Fibroblast of the aortic adventitia (primary cell): ENCODE results near the gene MAP3K5. TPM values are rescaled to one million over a fixed set of nuclear protein-coding genes. Genes with fewer than 3 reads are reported as not detected.

ENCODE experiments used
- DNase-seq: peaks from one replicate; pipeline ENCODE4 v3.0.0-alpha.2; 2010; ENCODE audit warnings: low read depth
- H3K4me3 ChIP-seq: 2 replicates; pipeline ENCODE4 v1.5.1; 2011; ENCODE audit warnings: low read depth, mild to moderate bottlenecking, control low read depth, low read length, moderate library complexity
- total RNA-seq: library from RNA; depleted of rRNA; stranded (reverse); fragments of >200 nt; gene quantifications from 2 replicates; pipeline ENCODE4 v1.2.3, GENCODE V29; 2012; ENCODE audit warnings: low replicate concordance
- TF ChIP-seq, protein P1 (sequence below): IDR thresholded peaks from 2 replicates; pipeline ENCODE4 v1.5.1; 2011; ENCODE audit warnings: mild to moderate bottlenecking, low read length, control low read depth, inconsistent platforms; ENCODE audit not compliant: insufficient read depth

The MAP3K5 gene
- total RNA-seq, 1 donor, result 15.5 TPM

DNA sequence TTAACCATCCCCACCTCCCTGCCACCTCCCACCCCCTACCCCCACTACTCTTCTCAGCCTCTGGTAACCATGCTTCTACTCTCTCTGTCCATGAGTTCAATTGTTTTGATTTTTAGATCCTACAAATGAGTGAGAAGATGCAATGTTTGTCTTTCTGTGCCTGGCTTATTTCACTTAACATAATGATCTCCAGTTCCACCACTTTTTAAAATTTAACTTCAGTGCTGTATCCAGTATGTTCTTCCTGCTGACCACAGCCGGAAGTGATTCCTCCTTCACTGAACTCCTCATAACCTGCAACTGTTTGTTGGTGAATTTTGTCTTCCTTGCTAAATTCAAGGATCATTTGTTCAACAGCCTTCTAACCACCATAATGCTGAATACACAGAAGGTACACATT is 245.9 kb downstream of the MAP3K5 start:
- DNase-seq, result no peak
- TF ChIP-seq, protein P1, sequence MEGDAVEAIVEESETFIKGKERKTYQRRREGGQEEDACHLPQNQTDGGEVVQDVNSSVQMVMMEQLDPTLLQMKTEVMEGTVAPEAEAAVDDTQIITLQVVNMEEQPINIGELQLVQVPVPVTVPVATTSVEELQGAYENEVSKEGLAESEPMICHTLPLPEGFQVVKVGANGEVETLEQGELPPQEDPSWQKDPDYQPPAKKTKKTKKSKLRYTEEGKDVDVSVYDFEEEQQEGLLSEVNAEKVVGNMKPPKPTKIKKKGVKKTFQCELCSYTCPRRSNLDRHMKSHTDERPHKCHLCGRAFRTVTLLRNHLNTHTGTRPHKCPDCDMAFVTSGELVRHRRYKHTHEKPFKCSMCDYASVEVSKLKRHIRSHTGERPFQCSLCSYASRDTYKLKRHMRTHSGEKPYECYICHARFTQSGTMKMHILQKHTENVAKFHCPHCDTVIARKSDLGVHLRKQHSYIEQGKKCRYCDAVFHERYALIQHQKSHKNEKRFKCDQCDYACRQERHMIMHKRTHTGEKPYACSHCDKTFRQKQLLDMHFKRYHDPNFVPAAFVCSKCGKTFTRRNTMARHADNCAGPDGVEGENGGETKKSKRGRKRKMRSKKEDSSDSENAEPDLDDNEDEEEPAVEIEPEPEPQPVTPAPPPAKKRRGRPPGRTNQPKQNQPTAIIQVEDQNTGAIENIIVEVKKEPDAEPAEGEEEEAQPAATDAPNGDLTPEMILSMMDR, result no peak
- no peak overlapping the region for H3K4me3 ChIP-seq

DNA sequence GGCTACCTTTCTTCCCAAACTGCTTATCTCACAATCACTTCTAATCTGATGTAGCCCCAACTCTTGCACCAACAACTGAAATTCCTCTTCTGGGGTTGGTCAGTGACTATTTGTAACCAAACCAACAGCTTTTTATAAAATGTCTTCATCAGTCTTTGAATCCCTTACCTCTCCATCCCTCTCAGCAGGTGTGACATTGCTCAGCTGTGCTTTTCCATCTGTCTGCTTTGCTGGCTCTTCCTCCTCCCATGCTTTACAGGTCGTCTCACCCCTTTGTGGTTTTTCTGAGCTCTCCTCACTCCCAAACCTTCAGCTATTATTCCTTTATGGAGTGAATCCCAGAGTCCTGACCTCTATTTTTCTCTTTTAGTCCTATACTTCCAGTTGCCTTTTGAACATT is 248.0 kb downstream of the MAP3K5 start:
- no peak for DNase-seq
- TF ChIP-seq, protein P1, result no peak
- H3K4me3 ChIP-seq, result no peak overlapping the region

- H3K4me3 ChIP-seq, result no peak overlapping the region
- TF ChIP-seq, protein P1, result no peak
- no peak for DNase-seq
Observed at GRCh38 chr6:136541395-136541794, 250.9 kb downstream of the MAP3K5 start.

DNA sequence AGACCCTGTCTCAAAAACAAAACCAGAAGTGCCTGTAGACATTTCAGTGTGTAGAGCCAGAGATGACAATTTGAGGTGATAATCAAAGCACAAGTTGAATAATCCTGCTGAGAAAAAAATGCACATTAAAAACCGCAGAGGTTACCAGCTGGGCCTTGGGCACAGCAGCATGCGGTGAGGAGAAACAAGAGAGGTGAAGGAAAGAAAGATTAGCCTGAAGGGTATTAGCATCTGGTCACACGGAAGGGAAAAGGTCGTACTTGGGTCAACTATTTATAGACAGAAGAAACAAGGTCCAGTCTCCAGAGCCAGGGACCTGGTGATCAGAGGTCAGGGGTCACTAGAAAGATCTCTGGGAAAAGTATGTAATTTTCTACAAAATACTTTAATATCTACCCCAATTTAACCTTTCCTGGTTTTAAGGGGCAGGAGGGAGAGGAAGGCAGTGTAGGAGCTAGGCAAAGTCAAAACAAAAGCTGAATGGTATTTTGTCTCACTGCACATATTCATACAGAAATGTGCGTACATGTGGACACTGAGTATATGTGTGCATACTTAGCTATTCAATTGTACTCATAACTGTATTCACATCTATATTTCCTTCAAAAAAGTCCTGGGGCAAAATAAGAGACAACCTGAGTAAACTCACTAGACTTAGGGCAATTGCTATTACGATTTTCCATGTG is 252.2 kb downstream of the MAP3K5 start:
- H3K4me3 ChIP-seq, result no peak overlapping the region
- TF ChIP-seq, protein P1, result no peak
- no peak for DNase-seq

DNA sequence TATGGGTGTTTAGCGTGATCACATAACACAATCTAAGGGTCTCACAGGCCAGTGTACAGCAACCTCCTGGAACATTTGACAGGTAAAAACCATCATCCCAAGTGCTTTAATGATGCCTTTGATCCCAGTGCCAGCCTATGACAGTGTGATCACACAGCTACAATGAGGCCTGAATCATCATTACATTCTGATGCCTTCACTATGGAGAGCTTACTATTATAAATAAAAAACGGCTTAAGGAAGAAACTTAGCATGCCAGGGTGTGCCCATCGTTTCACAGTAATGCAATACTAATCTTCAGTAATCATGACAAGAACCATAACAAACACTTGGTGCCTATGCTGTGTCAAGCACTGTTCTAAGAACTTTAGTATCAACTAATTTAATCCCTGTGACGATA is 253.4 kb downstream of the MAP3K5 start:
- no peak overlapping the region for H3K4me3 ChIP-seq
- DNase-seq, result no peak
- TF ChIP-seq, protein P1, result no peak

GRCh38 chr6:136535880-136536650 is 256.2 kb downstream of the MAP3K5 start:
- DNase-seq, result no peak
- no peak overlapping the region for H3K4me3 ChIP-seq
- TF ChIP-seq, protein P1, result no peak
